ENCODE data around the gene LIX1.

GRCh38 chr5:97182571-97183099 is 40.2 kb upstream of the LIX1 start:
- no peak for TF ChIP-seq CTCF (conservative IDR thresholded peaks at IDR 0.05; ENCODE audit: low read depth, low read length)
- TF ChIP-seq EZH2phosphoT487 (IDR thresholded peaks at IDR 0.05; ENCODE audit: borderline replicate concordance, low read length) = no peak
